OCI-LY3 (cell line): ENCODE measurements around the gene C11orf65.

ENCODE experiments used
- H2AFZ ChIP-seq: fragments of 200-600, 300-600 bp; shearing (Covaris generic); 2 replicates; pipeline ENCODE4 v1.6.0; 2014; ENCODE audit warnings: antibody characterized with exemption, low read depth, low read length
- H3K27ac ChIP-seq: fragments of 200-600, 300-600 bp; sonication (generic); 2 replicates; pipeline ENCODE4 v1.5.1; 2014; ENCODE audit warnings: mild to moderate bottlenecking, low read length, moderate library complexity, mixed read lengths
- H3K27me3 ChIP-seq: fragments of 200-600, 300-600 bp; sonication (generic); 2 replicates; pipeline ENCODE4 v1.6.1; 2014; ENCODE audit warnings: low read depth, low read length, mixed read lengths
- H3K36me3 ChIP-seq: fragments of 200-600, 300-600 bp; sonication (generic); replicated peaks from 2 replicates; pipeline ENCODE3; 2014; ENCODE audit warnings: low read depth, low read length, mixed read lengths
- H3K4me1 ChIP-seq: fragments of 300-600, 200-600 bp; sonication (generic); 2 replicates; pipeline ENCODE4 v1.6.1; 2014; ENCODE audit warnings: low read length, mixed read lengths
- H3K4me2 ChIP-seq: fragments of 200-600, 300-600 bp; sonication (generic); 2 replicates; pipeline ENCODE4 v1.6.1; 2014; ENCODE audit warnings: low read length, mixed read lengths
- H3K4me3 ChIP-seq: fragments of 300-600, 200-600 bp; sonication (generic); 2 replicates; pipeline ENCODE4 v1.5.1; 2014; ENCODE audit warnings: antibody characterized with exemption, mild to moderate bottlenecking, low read length, moderate library complexity
- H3K79me2 ChIP-seq: fragments of 300-600, 200-600 bp; shearing (Covaris generic); 2 replicates; pipeline ENCODE4 v1.6.1; 2014; ENCODE audit warnings: mild to moderate bottlenecking, low read length, mixed read lengths
- H3K9ac ChIP-seq: fragments of 300-600, 200-600 bp; shearing (Covaris generic); 2 replicates; pipeline ENCODE4 v1.6.0; 2014; ENCODE audit warnings: mild to moderate bottlenecking, low read length, moderate library complexity
- H3K9me3 ChIP-seq: fragments of 200-600, 300-600 bp; shearing (Covaris generic); 2 replicates; pipeline ENCODE4 v1.6.1; 2014; ENCODE audit warnings: low read length, mixed read lengths; ENCODE audit not compliant: insufficient read depth
- H4K20me1 ChIP-seq: fragments of 200-600, 300-600 bp; sonication (generic); 2 replicates; pipeline ENCODE4 v1.6.1; 2016; ENCODE audit warnings: low read length, mixed read lengths; ENCODE audit not compliant: insufficient read depth
- CTCF ChIP-seq: fragments of 200-600, 300-600 bp; sonication (generic); IDR thresholded peaks from 2 replicates; pipeline ENCODE4 v1.5.1; 2014; ENCODE audit warnings: antibody characterized with exemption, low read length, low read depth
- EZH2phosphoT487 ChIP-seq: fragments of 200-600 bp; shearing (Covaris generic); IDR thresholded peaks from 2 replicates; pipeline ENCODE4 v1.6.1; 2018; ENCODE audit warnings: antibody characterized with exemption, mixed run types, low read depth

Gene C11orf65

GRCh38 chr11:108486828-108487227 lies 19.5 kb upstream of the C11orf65 start:
- H3K4me2 ChIP-seq: no peak overlapping the region
- H3K27ac ChIP-seq: no peak overlapping the region
- no peaks in the 10 kb centered on the region for H3K9me3 ChIP-seq
- H3K4me1 ChIP-seq: no peaks in the 10 kb centered on the region
- H3K4me3 ChIP-seq: no peak overlapping the region
- no peaks in the 10 kb centered on the region for H3K79me2 ChIP-seq
- H3K9ac ChIP-seq: no peak overlapping the region
- no peaks in the 10 kb centered on the region for H3K36me3 ChIP-seq
- no peaks in the 10 kb centered on the region for H4K20me1 ChIP-seq
- no peaks in the 10 kb centered on the region for H3K27me3 ChIP-seq
- TF ChIP-seq CTCF (no peak), EZH2phosphoT487 (no peak)
- no peak overlapping the region for H2AFZ ChIP-seq

GRCh38 chr11:108486331-108486730 lies 19.0 kb upstream of the C11orf65 start:
- no peak overlapping the region for H3K9ac ChIP-seq
- no peak overlapping the region for H3K27ac ChIP-seq
- H3K4me2 ChIP-seq: no peak overlapping the region
- no peak for TF ChIP-seq EZH2phosphoT487
- no peak for TF ChIP-seq CTCF
- H3K79me2 ChIP-seq: no peaks in the 10 kb centered on the region
- no peaks in the 10 kb centered on the region for H3K27me3 ChIP-seq
- no peaks in the 10 kb centered on the region for H3K4me1 ChIP-seq
- no peaks in the 10 kb centered on the region for H3K9me3 ChIP-seq
- H3K4me3 ChIP-seq: no peak overlapping the region
- H3K36me3 ChIP-seq: no peaks in the 10 kb centered on the region
- H2AFZ ChIP-seq: no peak overlapping the region
- no peaks in the 10 kb centered on the region for H4K20me1 ChIP-seq

GRCh38 chr11:108483163-108483562 lies 15.8 kb upstream of the C11orf65 start:
- H3K36me3 ChIP-seq: no peaks in the 10 kb centered on the region
- no peaks in the 10 kb centered on the region for H3K9me3 ChIP-seq
- H3K27me3 ChIP-seq: no peaks in the 10 kb centered on the region
- no peaks in the 10 kb centered on the region for H3K4me1 ChIP-seq
- no peak overlapping the region for H3K27ac ChIP-seq
- H3K4me3 ChIP-seq: no peak overlapping the region
- no peak overlapping the region for H2AFZ ChIP-seq
- no peaks in the 10 kb centered on the region for H4K20me1 ChIP-seq
- H3K9ac ChIP-seq: no peak overlapping the region
- H3K4me2 ChIP-seq: no peak overlapping the region
- H3K79me2 ChIP-seq: no peaks in the 10 kb centered on the region
- TF ChIP-seq CTCF (no peak), EZH2phosphoT487 (no peak)

GRCh38 chr11:108474664-108475463 lies 7.5 kb upstream of the C11orf65 start:
- Histone ChIP-seq H3K4me1 (no peaks in the 10 kb centered on the region), H3K27me3 (no peaks in the 10 kb centered on the region), H3K79me2 (no peaks in the 10 kb centered on the region), H4K20me1 (no peaks in the 10 kb centered on the region), H3K4me3 (no peak overlapping the region), H3K4me2 (no peak overlapping the region), H3K36me3 (no peaks in the 10 kb centered on the region), H3K9me3 (no peaks in the 10 kb centered on the region), H2AFZ (no peak overlapping the region), H3K9ac (no peak overlapping the region), H3K27ac (no peak overlapping the region)
- TF ChIP-seq CTCF (no peak), EZH2phosphoT487 (no peak)
